Bone marrow (tissue), 2 donors: ENCODE results near the gene BORCS5.
A peak's percentile ranks its signal among the peaks of the same experiment; 100 is the strongest.

ENCODE experiments used
- DNase-seq, 2 donors: peaks; one replicate each; lab custom pipeline; 2025; lab: John Stamatoyannopoulos, UW

BORCS5 gene

DNA sequence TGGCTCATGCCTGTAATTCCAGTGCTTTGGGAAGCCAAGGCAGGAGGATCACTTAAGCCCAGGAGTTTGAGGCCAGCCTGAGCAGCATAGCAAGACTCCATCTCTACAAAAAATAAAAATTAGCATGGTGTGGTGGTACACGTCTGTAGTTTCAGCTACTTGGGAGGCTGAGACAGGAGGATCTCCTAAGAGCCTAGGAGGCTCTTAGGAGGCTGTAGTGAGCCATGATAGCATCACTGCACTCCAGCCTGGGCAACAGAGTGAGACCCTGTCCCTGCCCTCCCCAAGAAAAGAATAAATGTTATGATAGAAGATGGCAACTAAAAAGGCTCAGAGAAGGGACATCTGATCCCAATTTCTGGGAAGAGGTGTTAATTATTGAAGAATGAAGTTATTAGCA is 3.6 kb upstream of the BORCS5 start:
- DNase-seq, result no peak

DNA sequence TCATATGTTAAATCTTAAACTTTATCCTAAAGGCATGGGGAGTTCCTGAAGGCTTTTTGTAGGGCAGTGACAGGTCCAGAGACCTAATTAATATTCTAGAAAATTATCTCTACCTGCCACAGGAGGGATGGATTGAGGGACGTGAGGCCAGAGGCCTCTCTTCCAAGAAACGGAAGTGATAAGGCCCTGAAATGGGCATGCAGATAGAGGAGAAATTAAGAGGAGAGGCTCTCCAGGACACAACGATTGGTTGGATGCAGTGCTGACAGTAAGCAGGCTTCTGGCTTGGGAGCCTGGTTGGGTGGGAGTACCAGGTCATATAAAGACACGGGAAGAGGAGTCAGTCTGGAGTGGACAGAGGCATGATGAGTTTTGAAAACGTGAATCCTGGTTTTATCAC is 3.1 kb upstream of the BORCS5 start:
- DNase-seq, result no peak

- DNase-seq, result no peak
Measured at GRCh38 chr12:12356467-12356895, 397 bp upstream of the BORCS5 start.

DNA sequence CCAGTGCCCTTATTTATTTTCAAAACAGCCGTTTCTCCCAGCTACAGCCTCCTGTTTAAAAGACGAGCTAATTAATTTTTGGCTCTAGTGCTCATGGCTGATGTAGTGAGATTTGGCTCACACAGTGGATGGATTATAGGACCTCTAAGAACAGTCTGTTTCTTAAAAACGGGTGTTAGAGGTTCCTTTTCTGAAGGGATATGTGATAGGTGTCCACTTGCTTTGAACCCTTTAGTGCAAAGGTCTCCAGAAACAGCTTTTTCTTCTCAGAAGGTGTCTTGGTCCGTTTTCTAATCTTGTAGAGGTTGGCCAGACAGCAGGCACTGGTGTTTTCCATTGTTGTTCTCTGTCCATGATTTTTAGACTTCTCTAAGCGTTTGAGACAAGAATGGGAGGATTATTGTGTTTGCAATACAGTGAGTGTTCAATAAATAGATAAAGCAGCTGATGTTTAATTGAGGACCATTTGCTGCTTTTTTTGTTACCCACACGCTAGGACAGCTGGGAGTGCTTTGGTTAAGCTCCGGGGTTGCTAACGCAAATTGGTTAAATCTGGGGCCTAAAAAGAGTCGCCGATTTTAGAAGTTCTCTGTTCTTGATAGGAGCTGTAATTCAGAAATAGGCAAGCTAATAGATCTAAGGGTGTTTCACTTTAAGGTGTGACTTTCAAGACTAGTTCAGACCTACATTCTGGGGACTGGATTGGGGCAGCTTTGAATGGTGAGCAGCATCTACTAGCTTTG is 1.0 kb downstream of the BORCS5 start:
- peak in 1 of 2 donors; percentile 13 for DNase-seq

GRCh38 chr12:12358528-12358927 is 1.6 kb downstream of the BORCS5 start:
- no peak for DNase-seq

- DNase-seq, result no peak
Measured at GRCh38 chr12:12364787-12365445, 8.0 kb downstream of the BORCS5 start.

GRCh38 chr12:12365446-12365802 is 8.5 kb downstream of the BORCS5 start:
- no peak for DNase-seq

- DNase-seq, result no peak
Measured at GRCh38 chr12:12365931-12366431, 9.1 kb downstream of the BORCS5 start.

DNA sequence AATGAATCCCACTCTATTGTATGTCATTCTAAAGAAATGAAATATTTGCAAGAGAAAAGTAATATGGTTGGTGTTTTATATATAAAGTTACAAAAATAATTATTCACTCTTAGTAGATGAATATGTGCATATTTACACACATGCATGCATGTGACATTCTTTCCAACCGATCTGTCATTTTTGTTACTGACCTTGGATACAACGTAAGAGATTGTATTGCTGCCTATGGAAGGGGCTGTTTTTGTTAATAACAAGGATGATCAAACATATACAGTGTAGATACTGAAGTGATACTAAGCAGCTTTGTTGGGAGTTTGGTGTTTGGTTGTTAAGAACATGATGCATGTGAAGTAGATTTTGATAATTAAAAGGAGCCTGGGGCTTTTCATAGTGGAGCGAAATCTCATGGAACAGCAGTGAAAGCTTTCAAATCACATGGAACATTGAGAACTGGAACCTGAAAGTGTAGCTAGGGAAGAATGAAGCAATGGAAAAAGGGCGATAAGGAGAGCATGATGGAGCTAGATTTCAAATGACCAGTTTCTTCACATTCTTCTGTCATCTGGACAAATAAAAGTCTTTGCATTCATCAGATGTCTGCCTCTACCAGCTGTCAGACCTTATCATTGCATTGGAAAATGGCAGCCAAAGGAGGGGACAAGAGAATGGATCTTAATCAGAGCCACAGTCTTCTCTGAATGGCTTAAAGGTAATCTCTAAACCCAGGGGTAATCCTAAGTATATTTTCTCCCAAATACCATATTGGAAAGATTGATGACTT is 10.0 kb downstream of the BORCS5 start:
- DNase-seq, result no peak

GRCh38 chr12:12367482-12367998 is 10.7 kb downstream of the BORCS5 start:
- DNase-seq, result no peak

GRCh38 chr12:12372946-12373722 is 16.3 kb downstream of the BORCS5 start:
- DNase-seq, result no peak

- peak in 1 of 2 donors; percentile 66 for DNase-seq
Measured at GRCh38 chr12:12376646-12377448, 20.0 kb downstream of the BORCS5 start.

DNA sequence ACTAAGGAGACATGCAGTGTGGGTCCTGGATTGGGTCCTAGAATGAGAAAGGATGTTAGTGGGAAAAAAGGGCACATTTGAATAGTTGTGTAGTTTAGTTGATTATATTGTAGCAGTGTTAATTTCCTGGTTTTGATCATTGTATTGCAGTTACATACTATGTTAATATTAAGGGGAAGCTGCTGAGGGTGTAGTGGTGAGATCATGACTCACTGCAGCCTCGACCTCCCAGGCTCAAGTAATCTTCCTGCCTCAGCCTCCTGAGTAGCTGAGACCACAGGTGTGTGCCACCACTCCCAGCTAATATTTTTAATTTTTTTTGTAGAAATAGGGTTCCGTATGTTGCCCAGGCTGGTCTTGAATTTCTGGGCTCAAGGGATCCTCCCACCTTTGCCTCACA is 21.7 kb downstream of the BORCS5 start:
- no peak for DNase-seq

DNA sequence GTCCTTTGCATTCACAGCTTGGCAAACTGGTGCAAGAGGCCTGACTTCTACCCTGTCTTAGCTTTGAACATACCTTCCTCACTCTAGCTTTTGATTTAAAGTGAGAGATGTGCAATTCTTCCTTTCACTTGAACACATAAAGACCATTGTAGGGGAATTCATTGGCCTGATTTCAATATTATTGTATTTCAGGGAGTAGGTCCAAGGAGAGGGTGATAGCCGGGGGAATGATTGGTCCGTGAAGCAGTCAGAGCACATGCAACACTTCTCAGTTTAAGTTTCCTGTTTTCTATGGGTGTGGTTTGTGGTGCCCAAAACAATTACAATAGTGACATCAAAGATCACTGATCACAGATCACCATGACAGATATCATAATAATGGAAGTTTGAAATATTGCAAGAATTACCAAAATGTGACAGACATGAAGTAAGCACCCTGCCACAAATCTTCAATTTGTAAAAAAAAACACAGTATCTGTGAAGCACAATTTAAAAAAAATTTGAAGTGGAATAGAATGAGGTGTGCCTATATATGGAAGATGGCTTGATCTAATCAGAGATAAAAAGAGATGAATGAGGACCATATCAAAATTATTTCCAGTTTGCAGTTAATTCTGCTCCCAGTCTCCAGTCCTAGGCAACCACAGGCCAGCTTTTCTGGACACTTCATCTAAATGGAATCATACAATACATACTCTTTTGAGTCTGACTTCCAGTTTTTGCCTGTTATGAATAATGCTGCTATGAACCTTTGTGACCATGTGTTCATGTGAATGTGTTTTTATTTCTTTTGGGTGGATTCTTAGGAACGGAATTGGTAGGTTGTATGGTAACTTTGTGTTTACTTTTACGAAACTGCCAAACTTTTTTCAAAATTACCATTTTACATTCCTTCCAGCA is 23.2 kb downstream of the BORCS5 start:
- no peak for DNase-seq

DNA sequence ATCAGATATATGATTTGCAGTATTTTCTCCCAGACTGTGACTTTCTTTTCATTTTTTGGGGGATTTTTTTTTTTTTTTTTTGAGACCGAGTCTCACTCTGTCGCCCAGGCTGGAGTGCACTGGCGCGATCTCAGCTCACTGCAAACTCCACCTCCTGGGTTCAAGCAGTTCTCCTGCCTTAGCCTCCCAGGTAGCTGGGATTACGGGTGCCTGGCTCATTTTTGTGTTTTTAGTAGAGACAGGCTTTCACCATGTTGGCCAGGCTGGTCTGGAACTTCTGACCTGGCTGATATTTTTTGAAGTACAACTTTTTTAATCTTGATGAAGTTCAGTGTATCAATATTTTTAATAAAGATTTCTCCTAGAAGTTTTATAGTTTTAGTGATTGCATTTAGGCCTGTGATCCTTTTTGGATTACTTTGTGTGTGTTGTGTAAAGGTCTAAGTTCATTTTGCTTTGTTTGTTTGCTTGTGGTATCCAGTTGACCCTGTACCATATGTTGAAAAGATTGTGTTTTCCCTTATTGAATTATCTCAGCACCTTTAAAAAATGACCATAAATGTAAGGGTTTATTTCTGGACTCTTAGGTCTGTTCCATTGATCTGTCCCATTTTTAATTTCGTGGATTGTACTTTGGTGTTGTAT is 24.2 kb downstream of the BORCS5 start:
- DNase-seq, result no peak

GRCh38 chr12:12381982-12382381 is 25.1 kb downstream of the BORCS5 start:
- DNase-seq, result no peak

GRCh38 chr12:12384571-12385340 is 27.9 kb downstream of the BORCS5 start:
- DNase-seq, result no peak

DNA sequence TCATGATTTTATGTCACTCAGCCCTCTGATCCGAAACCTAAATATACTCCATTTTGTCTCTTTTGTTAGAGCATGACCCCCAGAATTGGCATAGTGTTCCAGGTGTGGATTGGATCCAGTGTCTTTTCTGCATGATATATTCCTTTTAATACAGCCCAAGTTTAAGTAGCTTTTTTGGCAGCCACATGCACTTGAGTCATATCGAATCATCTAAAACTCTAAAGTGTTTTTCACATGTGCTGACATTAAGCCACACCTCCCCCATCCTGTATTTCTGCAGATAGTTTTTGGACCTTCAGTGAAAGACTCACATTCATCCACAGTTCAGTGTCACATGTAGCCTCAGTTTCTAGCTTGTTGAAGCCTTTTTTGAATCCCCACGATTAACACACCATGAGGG is 30.6 kb downstream of the BORCS5 start:
- DNase-seq, result no peak

DNA sequence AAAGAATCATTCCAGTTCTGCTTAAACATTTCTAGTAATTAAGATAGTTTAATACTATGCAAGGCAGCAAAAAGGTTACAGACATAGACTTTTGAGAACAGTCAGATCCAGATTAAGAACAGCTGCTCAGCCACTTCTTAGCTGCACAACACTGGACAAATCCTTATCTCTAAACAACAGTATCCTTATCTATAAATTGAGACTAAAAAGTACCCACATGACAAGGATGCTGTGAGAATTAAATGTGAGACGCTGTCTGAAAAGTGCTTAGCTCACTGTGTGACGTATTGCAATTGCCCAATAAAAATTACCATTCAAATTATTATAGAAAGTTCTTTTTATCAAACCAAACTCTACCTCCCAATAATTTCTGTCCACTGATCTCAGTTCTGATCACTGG is 35.5 kb downstream of the BORCS5 start:
- DNase-seq, result no peak
